BJ (cell line): ENCODE results near the gene ZFAND3. TPM values are rescaled to one million over a fixed set of nuclear protein-coding genes. Genes with fewer than 3 reads are reported as not detected.
A peak's percentile ranks its signal among the peaks of the same experiment; 100 is the strongest.

Experiments used
- CTCF ChIA-PET: fragments of 350-600 bp; formaldehyde crosslinking; extraction: SDS; loops from one replicate; lab custom pipeline; 2021; ENCODE audit warnings: antibody characterized with exemption, inconsistent platforms; lab: Yijun Ruan, JAX
- POLR2A ChIA-PET: fragments of 300-600 bp; sonication (Branson Sonifier 250); formaldehyde crosslinking; extraction: SDS; loops from one replicate; lab custom pipeline; 2021; ENCODE audit warnings: antibody characterized with exemption; lab: Charles Lee
- DNase-seq: peaks from one replicate; pipeline ENCODE4 v3.0.0-alpha.2; 2011; ENCODE audit warnings: low read depth
- H3K27me3 ChIP-seq: 2 replicates; pipeline ENCODE4 v1.6.0; 2011; ENCODE audit warnings: low read length; ENCODE audit not compliant: control insufficient read depth, insufficient read depth
- H3K36me3 ChIP-seq: 2 replicates; pipeline ENCODE4 v1.5.1; 2011; ENCODE audit warnings: low read length; ENCODE audit not compliant: control insufficient read depth, insufficient read depth
- H3K4me3 ChIP-seq: 2 replicates; pipeline ENCODE4 v1.5.1; 2011; ENCODE audit warnings: low read depth, mild to moderate bottlenecking, control low read depth, low read length
- polyA plus RNA-seq: library from polyadenylated mRNA; depleted of rRNA; stranded (reverse); fragments of >200 nt; gene quantifications from 2 replicates; pipeline ENCODE4 v1.2.3, GENCODE V29; 2011
- TF ChIP-seq, protein P1 (sequence below): IDR thresholded peaks from 2 replicates; pipeline ENCODE4 v1.5.1; 2011; ENCODE audit warnings: low read depth, mild to moderate bottlenecking, control low read depth, inconsistent platforms, low read length, moderate library complexity; ENCODE audit not compliant: insufficient read depth

ZFAND3 gene
- polyA plus RNA-seq, 1 experiment: 15.5 TPM

DNA sequence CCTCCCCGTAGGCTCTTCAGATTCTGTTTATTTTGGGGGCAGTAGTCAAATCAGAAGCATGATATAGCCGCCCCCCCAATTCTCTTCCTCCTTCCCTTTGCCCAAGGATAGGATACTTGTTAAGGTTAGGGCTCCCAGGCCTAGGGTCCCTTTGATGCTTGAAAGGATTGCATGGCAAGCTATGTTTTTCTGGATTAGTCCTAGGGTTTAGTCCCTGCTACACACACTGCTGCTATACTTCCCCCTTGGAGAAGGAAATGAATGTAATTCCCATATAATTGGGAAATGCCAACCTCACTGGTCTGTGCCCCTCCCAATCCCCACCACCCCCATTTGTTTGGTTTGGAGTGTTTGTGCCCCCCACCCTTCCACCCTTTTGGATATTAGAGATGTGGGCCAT lies 62.8 kb downstream of the ZFAND3 start:
- TF ChIP-seq, protein P1, sequence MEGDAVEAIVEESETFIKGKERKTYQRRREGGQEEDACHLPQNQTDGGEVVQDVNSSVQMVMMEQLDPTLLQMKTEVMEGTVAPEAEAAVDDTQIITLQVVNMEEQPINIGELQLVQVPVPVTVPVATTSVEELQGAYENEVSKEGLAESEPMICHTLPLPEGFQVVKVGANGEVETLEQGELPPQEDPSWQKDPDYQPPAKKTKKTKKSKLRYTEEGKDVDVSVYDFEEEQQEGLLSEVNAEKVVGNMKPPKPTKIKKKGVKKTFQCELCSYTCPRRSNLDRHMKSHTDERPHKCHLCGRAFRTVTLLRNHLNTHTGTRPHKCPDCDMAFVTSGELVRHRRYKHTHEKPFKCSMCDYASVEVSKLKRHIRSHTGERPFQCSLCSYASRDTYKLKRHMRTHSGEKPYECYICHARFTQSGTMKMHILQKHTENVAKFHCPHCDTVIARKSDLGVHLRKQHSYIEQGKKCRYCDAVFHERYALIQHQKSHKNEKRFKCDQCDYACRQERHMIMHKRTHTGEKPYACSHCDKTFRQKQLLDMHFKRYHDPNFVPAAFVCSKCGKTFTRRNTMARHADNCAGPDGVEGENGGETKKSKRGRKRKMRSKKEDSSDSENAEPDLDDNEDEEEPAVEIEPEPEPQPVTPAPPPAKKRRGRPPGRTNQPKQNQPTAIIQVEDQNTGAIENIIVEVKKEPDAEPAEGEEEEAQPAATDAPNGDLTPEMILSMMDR: no peak
- no peak overlapping the region for H3K4me3 ChIP-seq
- no peak for DNase-seq
- ChIA-PET POLR2A (no interaction called here), CTCF (interaction anchor here (0.6 to 1.5 kb wide), 2 partner anchors 15 to 503 kb away, joined by 3 to 4 read pairs; no protein-coding TSS in a partner anchor)
- no peaks in the 10 kb centered on the region for H3K36me3 ChIP-seq
- H3K27me3 ChIP-seq: no peaks in the 10 kb centered on the region

DNA sequence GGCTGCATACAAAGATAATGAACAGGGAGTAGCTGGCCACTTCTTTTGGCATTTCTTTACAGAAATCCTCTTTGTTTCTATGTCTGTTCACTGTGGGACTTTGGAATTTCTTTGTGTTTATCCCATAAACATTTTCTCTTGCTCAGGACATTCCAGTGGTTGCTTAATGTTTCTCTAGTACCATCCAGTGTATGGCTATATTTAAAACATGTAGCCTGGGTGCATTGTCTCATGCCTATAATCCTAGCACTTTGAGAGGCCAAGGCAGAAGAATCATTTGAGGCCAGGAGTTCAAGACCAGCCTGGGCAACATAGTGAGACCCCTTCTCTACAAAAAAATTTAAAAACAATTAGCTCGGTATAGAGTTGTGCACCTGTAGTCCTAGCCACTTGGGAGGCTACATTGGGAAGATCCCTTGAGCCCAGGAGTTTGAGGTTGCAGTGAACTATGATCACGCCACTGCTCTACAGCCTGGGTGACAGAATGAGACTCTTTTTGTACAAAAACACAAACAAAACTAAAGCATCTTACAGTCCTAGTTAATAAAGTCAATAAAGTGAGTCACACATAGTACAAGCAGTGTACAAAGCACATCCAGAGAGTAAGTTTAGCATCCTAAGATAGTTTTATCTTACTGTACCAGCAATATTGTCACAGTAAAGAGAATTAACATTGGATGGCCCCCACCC lies 63.3 kb downstream of the ZFAND3 start:
- POLR2A ChIA-PET: no interaction called here
- H3K36me3 ChIP-seq: no peaks in the 10 kb centered on the region
- DNase-seq: peak; percentile 59
- H3K4me3 ChIP-seq: no peak overlapping the region
- no peaks in the 10 kb centered on the region for H3K27me3 ChIP-seq
- CTCF ChIA-PET: interaction anchor here (0.6 kb wide), 3 partner anchors 178 to 504 kb away, joined by 3 to 4 read pairs (median 3); no protein-coding TSS in a partner anchor
- TF ChIP-seq, protein P1: no peak

DNA sequence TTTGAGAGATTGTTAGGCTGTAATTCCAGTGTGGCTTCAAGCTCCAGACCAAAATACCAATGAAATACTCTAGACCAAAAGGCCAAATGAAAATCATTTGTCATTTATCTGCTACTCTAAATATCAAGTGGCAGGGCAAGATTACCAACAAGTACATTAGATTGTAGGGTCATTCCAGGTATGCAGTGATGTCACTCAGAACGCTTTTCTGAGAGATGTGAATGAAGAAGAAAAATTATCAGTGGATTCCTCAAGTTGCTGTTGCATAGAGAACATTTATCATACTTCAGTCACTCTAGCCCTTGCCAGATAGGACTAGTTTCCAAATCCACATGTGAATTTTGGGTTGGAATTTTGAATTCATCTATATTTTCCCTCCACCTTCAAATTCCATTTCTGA lies 65.0 kb downstream of the ZFAND3 start:
- ChIA-PET POLR2A (no interaction called here), CTCF (interaction anchor here (0.7 to 1.1 kb wide), 2 partner anchors 18 to 45 kb away, joined by 4 to 5 read pairs; no protein-coding TSS in a partner anchor)
- TF ChIP-seq, protein P1: no peak
- Histone ChIP-seq H3K27me3 (no peaks in the 10 kb centered on the region), H3K36me3 (no peaks in the 10 kb centered on the region), H3K4me3 (no peak overlapping the region)
- no peak for DNase-seq

DNA sequence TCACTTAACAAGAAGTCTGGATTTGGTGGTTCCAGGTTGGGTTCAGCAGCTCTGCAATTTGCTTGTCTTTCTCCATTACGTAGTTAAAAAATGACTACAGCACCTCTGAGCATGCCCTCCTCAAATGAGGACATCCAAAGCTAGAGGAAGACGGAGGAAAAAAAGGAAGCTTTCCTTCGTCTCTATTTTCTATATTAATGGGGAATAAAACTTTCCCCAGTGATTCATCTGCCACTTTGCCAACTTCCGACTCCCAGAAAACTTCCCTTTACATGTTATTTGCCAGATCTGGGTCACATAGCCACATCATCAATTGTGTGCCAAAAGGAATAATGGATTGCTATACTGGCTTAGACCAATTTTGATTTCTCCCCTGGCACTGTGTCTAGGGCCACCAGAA lies 69.5 kb downstream of the ZFAND3 start:
- Histone ChIP-seq H3K27me3 (no peaks in the 10 kb centered on the region), H3K36me3 (no peaks in the 10 kb centered on the region), H3K4me3 (no peak overlapping the region)
- DNase-seq: no peak
- TF ChIP-seq, protein P1: no peak
- CTCF ChIA-PET: interaction anchor here (0.6 kb wide), 1 partner anchor 235 kb away, joined by 3 read pairs; no protein-coding TSS in a partner anchor
- POLR2A ChIA-PET: no interaction called here

DNA sequence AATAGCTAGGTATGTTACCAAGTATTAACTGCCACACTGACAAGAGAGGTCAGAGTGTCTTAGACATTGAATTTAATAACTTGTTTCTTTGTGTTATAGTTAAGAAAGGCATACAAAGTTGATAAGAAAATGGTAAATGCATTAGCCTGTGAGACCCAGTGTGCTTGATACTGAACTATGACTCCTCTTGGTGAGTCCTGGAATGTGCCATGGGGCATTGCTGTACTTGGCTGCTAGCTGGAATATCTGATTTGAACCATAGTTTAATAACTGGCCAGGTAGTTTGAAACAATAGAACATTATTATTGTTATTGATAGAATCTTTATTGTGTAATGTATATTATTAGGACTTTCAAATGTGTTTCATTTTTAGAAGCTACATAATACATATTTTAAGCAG lies 70.0 kb downstream of the ZFAND3 start:
- ChIA-PET CTCF (interaction anchor here (0.6 kb wide), 1 partner anchor 235 kb away, joined by 3 read pairs; no protein-coding TSS in a partner anchor), POLR2A (no interaction called here)
- Histone ChIP-seq H3K36me3 (no peaks in the 10 kb centered on the region), H3K4me3 (no peak overlapping the region), H3K27me3 (no peaks in the 10 kb centered on the region)
- TF ChIP-seq, protein P1: no peak
- no peak for DNase-seq
